Stimulated activated naive CD8-positive, alpha-beta T cell treated with anti-CD3 and anti-CD28 coated beads, Interleukin-15, amount 100 ng/mL, for 72 hours (primary cell): ENCODE data around the gene NOL9.

Source experiments
- ATAC-seq: fragments of 150-1000 bp; cut with Tn5 transposase; 2 replicates; pipeline ENCODE4 v1.10.0; 2021; ENCODE audit warnings: mild to moderate bottlenecking, moderate library complexity
- DNase-seq, 2 donors: peaks; one replicate each; pipeline ENCODE4 v3.0.0; 2021 to 2022
- H3K27ac Mint-ChIP-seq, 2 donors: one replicate each; pipeline ENCODE4 v1.8.0; 2022; ENCODE audit warnings: mild to moderate bottlenecking in 2 of 2, mixed read lengths in 2 of 2, moderate library complexity in 2 of 2
- H3K27me3 Mint-ChIP-seq: one replicate; pipeline ENCODE4 v1.8.0; 2022; ENCODE audit warnings: mixed read lengths
- H3K4me1 Mint-ChIP-seq: one replicate; pipeline ENCODE4 v1.8.0; 2022; ENCODE audit warnings: mild to moderate bottlenecking, mixed read lengths
- H3K4me3 Mint-ChIP-seq, 2 donors: one replicate each; pipeline ENCODE4 v1.8.0; 2022; ENCODE audit warnings: mild to moderate bottlenecking in 2 of 2, mixed read lengths in 2 of 2, moderate library complexity in 1 of 2
- H3K9me3 Mint-ChIP-seq, 2 donors: one replicate each; pipeline ENCODE4 v1.8.0; 2022; ENCODE audit warnings: mixed read lengths in 2 of 2

NOL9 gene

DNA sequence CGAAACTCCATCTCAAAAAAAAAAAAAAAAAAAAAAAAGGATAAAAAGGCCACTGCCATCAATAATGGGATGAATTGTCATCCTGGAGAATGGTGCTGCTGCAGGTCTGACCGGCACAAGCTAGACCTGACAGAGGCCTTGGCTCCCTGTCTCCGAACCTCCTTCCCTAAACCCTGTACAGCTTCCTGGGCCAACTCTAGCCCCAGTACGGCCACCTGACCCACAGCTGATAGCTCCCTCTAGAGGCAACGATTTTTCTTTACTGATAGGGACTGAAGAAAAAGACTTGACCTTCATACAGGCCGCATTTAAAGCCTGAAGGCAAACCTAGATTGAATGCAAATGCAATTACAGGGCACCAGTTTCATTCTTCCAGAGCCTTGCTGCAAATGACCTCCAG, 30.7 kb downstream of the NOL9 start:
- H3K4me1 Mint-ChIP-seq, result no peaks in the 10 kb centered on the region
- H3K9me3 Mint-ChIP-seq, result no peaks in the 10 kb centered on the region
- no peak for ATAC-seq
- H3K27ac Mint-ChIP-seq, result no peak overlapping the region
- no peak for DNase-seq
- H3K4me3 Mint-ChIP-seq, result no peak overlapping the region
- no peaks in the 10 kb centered on the region for H3K27me3 Mint-ChIP-seq

DNA sequence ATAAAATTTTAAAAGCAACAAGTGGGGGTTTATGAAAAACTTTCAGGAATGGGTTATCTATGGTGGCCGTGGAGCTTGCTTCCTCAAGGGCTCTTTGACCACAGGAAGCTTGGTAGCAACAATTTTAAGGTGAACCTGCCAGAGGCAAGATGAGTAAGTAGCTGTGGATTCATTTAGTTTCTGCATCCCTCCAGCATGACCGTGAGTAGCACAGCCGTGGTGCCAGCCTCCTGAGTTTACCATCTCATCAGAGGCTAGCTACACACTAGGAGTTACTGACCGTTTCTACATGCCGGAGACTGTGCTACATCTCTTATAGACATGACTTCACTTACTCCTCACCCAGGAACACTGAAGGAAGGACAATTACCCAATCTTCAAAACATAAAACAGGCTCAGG, 32.8 kb downstream of the NOL9 start:
- ATAC-seq, result no peak
- no peak overlapping the region for H3K27ac Mint-ChIP-seq
- H3K4me1 Mint-ChIP-seq, result no peaks in the 10 kb centered on the region
- H3K4me3 Mint-ChIP-seq, result no peak overlapping the region
- no peak for DNase-seq
- H3K27me3 Mint-ChIP-seq, result no peaks in the 10 kb centered on the region
- H3K9me3 Mint-ChIP-seq, result no peaks in the 10 kb centered on the region

DNA sequence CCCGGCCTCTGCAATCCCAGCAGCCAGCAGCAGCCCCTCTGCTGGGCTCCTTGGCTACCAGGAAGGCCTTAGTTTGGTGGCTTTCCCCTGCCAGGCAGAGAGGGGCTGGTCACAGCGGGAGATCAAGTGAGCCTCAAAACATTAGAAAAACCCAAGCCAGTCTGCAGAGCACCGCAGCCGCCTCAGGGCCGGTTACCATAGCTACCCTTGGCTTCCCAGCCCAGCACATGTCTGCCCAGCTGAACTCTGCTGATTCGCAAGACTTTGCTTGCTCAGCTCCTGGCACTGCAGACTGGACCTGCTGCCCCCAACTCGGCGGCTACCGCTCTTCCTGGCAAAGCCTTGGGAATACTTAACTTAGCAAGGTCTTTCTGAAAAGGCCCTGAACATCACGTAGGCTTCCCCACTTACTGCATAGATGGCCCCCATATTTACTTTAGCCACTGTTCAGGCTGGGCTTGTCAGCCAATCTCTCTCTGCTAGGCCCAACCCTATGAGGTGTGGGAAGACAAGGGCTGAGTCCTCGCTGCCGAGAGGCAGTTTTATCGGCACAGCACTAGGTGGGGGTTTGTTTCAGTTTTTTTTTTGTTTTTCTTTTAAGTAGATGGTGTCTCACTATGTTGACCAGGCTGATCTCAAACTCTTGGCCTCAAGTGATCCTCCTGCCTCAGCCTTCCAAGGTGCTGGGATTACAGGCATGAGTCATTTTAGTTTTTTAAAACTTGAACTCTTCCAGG, 34.2 kb downstream of the NOL9 start:
- Mint-ChIP-seq H3K4me1 (no peaks in the 10 kb centered on the region), H3K27ac (peak overlapping the region in 1 of 2 donors; percentile 68), H3K9me3 (no peaks in the 10 kb centered on the region), H3K27me3 (no peaks in the 10 kb centered on the region), H3K4me3 (no peak overlapping the region)
- ATAC-seq, result no peak
- no peak for DNase-seq

DNA sequence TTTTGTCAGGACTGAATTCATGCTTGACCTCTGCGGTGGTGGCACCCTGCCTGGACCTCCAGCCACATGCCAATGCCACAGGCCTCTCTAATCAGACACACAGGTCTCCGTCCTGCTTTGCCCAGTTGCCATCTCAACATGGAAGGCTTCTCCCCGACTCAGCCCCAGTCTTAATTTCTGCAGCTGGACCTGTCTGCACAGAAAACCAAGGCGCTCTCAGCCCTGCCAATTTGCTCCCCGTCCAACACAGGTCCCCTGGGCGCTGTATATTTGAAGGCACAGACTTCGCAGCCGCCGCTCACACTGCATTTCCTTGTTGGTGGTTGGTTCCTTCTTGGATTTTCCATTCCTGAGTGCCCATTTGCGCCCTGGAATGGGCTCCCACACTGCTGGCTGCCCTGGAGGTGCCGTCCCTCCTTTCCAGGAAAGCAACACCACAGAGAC, 34.8 kb downstream of the NOL9 start:
- Mint-ChIP-seq H3K4me3 (no peak overlapping the region), H3K27me3 (no peaks in the 10 kb centered on the region), H3K9me3 (no peaks in the 10 kb centered on the region), H3K4me1 (no peaks in the 10 kb centered on the region), H3K27ac (peak overlapping the region in 1 of 2 donors; percentile 68)
- DNase-seq, result no peak
- no peak for ATAC-seq

DNA sequence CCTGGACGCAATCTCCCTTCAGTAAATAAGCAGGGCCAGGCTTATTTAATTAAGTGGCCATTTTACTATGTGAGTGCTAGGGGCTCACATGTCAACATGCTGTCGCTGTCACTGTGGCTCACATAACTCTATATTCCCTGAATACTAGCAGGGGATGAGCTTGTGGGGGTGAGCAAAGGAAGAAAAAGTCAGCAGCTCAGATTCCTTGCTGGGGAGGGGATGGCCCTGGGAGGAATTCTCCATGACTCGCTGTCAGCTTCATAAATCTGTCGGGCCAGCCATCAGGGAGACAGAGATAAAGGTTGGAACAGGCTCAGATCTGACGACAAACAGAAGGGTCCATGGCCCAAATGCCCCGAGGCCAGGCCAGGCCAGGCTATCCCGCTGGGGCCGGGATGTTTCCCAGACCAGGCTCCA, 36.9 kb downstream of the NOL9 start:
- no peaks in the 10 kb centered on the region for H3K9me3 Mint-ChIP-seq
- H3K4me3 Mint-ChIP-seq, result no peak overlapping the region
- H3K27ac Mint-ChIP-seq, result no peak overlapping the region
- DNase-seq, result no peak
- ATAC-seq, result no peak
- no peaks in the 10 kb centered on the region for H3K4me1 Mint-ChIP-seq
- H3K27me3 Mint-ChIP-seq, result no peaks in the 10 kb centered on the region

DNA sequence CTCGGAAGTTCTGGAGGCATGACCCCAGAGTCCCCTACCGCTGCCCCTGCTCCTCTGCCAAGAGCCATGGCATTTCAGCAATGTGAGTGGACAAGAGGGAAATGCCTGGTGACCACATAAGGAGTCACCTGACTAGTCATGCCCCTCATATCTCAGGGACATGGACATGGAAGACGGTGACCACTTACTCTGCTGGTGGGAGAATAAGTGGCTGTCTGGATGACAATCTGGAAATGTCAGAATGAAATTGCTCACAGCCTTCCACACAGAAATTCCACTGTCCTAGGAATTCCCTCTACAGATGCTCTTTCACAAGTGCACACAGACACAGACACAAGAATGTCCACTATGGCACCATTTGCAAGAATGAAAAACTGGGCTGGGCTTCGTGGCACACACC, 38.5 kb downstream of the NOL9 start:
- no peak for DNase-seq
- Mint-ChIP-seq H3K27ac (no peak overlapping the region), H3K27me3 (no peaks in the 10 kb centered on the region), H3K9me3 (no peaks in the 10 kb centered on the region), H3K4me3 (no peak overlapping the region), H3K4me1 (no peaks in the 10 kb centered on the region)
- no peak for ATAC-seq

DNA sequence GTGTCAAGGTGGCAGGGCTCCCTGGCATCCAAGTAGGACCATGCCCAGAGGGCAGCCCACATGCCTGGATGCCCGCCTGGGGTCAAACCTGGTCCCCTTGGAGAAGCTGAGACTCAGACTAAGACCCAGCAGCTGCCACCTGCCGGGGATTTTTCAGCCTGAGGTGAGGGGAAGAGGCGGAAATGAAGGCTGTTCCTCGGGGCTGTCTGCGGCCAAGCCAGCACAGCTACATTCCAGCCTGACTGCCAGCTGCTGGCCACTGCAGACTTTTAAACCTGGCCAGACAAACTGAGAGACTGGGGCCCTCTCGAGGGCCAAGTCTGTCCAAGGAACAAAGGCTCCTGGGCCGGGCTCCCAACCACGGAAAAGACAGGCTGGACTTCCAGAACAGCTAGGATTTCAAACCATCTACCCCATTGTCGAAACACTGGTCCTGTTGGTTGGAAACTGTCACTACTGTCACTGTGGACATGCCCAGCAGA, 41.0 kb downstream of the NOL9 start:
- Mint-ChIP-seq H3K27me3 (no peaks in the 10 kb centered on the region), H3K27ac (peak overlapping the region in 1 of 2 donors; percentile 63), H3K9me3 (no peaks in the 10 kb centered on the region), H3K4me3 (no peak overlapping the region), H3K4me1 (no peaks in the 10 kb centered on the region)
- DNase-seq (no peak), ATAC-seq (no peak)

DNA sequence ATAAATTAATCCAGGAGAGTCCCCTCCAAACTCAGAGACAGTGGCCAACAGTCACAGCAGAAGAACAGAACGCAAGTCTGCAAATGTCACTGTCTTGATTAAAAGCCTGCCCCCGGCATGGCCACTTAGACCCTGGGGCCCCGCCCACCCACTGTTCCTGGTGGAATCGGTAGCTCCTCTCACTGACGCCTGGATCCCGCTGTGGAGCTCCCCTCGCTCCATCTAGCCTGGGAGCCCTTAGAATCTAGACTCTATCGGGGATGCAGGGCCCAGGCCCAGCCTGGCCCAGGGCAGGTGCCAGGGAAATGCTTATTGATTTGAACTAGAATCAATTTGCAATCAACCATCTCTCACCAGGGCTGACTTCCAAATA, 41.4 kb downstream of the NOL9 start:
- no peaks in the 10 kb centered on the region for H3K4me1 Mint-ChIP-seq
- H3K27ac Mint-ChIP-seq, result peak overlapping the region in 1 of 2 donors; percentile 83
- H3K9me3 Mint-ChIP-seq, result no peaks in the 10 kb centered on the region
- DNase-seq (no peak), ATAC-seq (no peak)
- no peaks in the 10 kb centered on the region for H3K27me3 Mint-ChIP-seq
- H3K4me3 Mint-ChIP-seq, result no peak overlapping the region

DNA sequence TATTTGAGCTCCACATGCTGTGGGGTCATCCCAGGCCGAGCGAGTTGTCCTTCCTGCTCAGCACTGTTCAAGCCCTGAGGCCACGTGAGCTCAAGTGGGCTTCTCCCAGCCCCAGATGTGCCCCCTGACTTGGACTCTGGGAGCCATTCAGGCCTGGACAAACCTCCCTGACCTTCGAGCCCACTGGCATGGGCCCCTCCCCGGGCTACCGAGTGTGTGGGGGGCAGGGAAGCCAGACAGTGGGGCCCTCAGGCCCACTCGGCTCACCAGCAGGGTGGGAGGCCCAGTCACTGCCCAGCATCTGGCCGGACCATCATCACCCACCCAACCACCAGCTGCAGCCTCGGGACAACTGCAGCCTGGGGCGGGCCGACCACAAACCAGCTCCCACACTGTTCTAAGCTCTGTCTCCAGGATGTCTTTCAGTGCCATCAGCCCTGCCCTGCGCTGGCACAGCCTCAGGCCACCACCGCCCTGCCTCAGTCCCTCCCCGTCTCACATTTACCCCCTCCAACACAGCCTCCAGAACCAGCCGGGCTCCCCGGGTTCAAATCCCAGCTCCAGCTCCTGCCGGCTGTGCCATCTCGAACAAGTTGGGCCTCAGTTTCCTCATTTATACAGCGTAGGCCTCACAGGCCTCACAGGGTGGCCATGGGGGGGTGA, 41.9 kb downstream of the NOL9 start:
- no peak overlapping the region for H3K4me3 Mint-ChIP-seq
- DNase-seq (no peak), ATAC-seq (no peak)
- H3K27me3 Mint-ChIP-seq, result no peaks in the 10 kb centered on the region
- peak overlapping the region in 1 of 2 donors; percentile 83 for H3K27ac Mint-ChIP-seq
- no peaks in the 10 kb centered on the region for H3K4me1 Mint-ChIP-seq
- no peaks in the 10 kb centered on the region for H3K9me3 Mint-ChIP-seq

DNA sequence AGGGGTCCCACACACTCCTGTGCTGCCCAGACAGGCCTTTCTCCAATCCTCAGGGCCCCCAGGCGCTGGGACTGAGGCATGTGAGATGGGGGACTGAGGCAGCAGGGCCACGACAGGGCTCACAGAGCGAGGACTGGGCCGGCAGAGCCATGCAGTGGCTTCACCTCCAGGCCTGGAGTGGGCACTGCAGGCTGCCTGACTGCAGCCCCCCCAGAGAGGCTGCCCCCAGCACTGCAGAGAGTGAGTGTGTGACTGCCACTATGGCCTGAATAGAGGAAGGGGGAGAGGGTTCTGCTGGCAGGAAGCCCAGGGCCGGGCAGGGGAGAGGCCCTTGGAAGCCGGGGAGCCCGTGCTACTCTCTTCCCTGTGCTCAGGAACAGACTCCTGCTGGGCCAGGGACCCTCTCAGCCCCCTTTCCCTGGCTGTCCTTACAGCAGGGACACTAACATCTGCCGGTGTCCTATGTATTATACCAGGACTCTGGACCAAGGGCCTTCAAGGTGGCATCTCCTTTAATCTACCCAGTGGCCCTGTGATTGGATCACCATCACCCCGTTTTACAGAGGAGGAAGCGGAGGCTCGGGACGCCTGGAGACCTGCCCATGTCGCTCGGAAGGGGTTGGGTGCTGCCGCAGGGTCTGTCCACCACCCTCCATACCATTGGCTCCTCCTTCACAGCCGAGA, 42.6 kb downstream of the NOL9 start:
- Mint-ChIP-seq H3K9me3 (no peaks in the 10 kb centered on the region), H3K4me1 (no peaks in the 10 kb centered on the region), H3K27me3 (no peaks in the 10 kb centered on the region), H3K4me3 (no peak overlapping the region), H3K27ac (no peak overlapping the region)
- ATAC-seq (peak; percentile 24), DNase-seq (no peak)

DNA sequence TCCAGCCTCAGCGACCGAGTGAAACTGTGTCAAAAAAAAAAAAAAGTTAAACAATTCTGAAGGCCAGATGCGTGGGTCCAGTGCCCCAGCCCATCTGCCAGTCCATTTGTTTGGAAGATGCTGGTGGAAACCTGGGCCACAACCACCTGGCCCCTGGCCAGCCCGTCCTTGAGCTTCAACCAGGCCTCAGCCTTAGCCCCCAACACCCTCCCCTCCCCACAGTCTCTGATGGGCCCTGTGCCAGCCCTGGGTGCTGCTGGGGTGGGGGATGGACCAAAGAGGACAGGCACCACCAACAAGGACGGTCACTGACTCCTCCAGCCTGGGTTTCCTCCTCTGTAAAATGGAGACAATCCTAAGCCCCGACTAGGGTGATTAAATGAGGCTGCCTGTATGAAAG, 43.3 kb downstream of the NOL9 start:
- Mint-ChIP-seq H3K4me3 (no peak overlapping the region), H3K9me3 (no peaks in the 10 kb centered on the region), H3K4me1 (no peaks in the 10 kb centered on the region), H3K27ac (no peak overlapping the region), H3K27me3 (no peaks in the 10 kb centered on the region)
- ATAC-seq (no peak), DNase-seq (no peak)

DNA sequence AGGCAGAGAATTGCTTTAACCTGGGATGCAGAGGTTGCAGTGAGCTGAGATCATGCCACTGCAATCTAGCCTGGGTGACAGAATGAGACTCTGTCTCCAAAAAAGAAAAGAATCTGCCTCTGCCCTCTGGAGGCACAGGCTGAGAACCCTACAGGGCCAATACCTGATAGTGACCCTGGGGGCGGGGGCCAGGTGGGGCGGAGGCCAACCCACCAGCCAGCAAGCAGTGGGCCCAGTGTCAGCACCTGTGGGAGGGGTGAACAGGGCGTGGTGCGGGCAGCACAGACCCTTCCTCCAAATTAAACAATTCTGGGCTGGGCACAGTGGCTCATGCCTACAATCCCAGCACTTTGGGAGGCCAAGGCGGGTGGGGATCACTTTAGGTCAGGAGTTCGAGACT, 43.8 kb downstream of the NOL9 start:
- H3K4me3 Mint-ChIP-seq, result no peak overlapping the region
- no peak overlapping the region for H3K27ac Mint-ChIP-seq
- H3K9me3 Mint-ChIP-seq, result no peaks in the 10 kb centered on the region
- no peaks in the 10 kb centered on the region for H3K4me1 Mint-ChIP-seq
- DNase-seq, result no peak
- no peak for ATAC-seq
- H3K27me3 Mint-ChIP-seq, result peaks cover 2% of the 10 kb centered on the region

DNA sequence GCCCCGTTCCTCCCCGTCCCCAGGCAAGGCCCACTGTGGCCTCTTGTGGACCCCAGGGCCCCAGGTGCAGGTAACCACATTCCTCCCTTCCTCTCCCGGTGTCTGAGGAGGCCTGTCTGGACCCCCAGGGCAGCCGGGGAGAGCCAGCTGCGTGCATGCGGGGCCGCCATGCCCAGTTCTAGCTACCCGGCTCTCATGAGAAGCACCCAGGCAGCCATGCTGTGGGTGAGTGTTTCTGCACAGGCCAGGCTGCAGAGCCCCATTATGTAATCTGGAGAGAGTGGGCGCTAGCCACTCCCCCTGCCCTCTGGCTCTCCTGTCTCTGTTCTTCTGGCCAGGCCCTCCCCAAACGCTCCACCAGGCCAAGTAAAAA, 44.4 kb downstream of the NOL9 start:
- DNase-seq, result no peak
- no peaks in the 10 kb centered on the region for H3K4me1 Mint-ChIP-seq
- no peak overlapping the region for H3K4me3 Mint-ChIP-seq
- peaks cover 8% of the 10 kb centered on the region for H3K27me3 Mint-ChIP-seq
- no peaks in the 10 kb centered on the region for H3K9me3 Mint-ChIP-seq
- no peak overlapping the region for H3K27ac Mint-ChIP-seq
- ATAC-seq, result no peak

DNA sequence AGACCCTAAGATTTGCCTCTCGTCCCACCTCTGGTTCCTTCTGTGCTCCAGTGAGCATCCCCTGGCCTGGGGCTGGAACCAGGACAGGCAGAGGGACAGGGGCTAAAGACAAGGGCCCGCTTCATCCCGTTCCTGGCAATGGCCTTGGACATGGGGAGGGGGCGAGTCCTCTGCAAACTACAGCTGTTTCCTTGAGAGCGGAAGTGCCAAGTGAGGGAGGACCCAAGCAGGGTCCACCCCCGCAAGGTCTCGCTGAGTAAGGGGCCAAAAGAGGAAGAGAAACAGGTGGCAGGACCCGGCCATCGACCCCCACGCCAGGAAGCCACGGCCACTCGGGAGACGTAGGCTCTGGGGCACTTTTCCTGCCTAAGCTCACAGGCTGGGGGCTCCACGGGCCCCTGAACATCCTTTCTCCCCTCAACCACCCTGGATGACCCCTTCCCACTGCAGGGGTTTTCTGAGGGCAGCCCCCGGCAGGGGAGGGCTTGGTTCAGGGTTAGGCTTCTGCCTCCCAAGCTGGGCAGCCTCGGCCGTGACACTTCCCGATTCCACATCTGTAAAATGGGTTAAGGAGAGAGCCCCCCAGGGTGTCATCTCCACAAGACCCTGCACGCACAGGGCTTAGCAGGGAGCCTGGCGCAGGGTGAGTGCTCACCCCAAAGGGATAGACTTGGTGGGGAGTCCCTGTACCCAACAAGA, 44.9 kb downstream of the NOL9 start:
- Mint-ChIP-seq H3K27me3 (peaks cover 14% of the 10 kb centered on the region), H3K4me1 (no peaks in the 10 kb centered on the region), H3K27ac (no peak overlapping the region), H3K9me3 (no peaks in the 10 kb centered on the region), H3K4me3 (no peak overlapping the region)
- ATAC-seq, result no peak
- no peak for DNase-seq

DNA sequence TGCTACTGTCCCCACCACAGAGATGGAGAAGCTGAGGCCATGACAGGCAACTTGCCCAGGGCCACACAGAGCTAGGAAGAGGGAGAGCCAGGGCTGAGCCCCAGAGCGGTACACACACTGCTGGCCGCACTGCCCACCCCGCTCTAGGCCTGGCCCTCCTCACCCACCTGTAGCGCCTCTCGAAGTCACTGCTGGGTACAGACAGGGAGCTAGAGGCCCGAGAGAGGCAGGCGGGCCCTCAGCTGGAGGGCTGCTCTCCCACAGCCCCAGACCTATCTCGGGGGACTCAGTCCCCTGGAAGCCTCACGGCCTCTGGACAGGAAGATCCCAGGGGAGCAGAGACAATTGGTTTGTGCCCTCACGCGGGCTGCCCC, 45.5 kb downstream of the NOL9 start:
- H3K27me3 Mint-ChIP-seq, result peaks cover 18% of the 10 kb centered on the region
- no peak overlapping the region for H3K4me3 Mint-ChIP-seq
- no peak for DNase-seq
- no peaks in the 10 kb centered on the region for H3K9me3 Mint-ChIP-seq
- ATAC-seq, result no peak
- no peak overlapping the region for H3K27ac Mint-ChIP-seq
- no peaks in the 10 kb centered on the region for H3K4me1 Mint-ChIP-seq
